Measurements from ENCODE around the gene SPPL2B. TPM values are rescaled to one million over a fixed set of nuclear protein-coding genes. Genes with fewer than 3 reads are reported as not detected.
"Not testable (repeated sequence)": the region's sequence is repeated elsewhere in the genome, so short reads cannot be mapped to it uniquely, and the experiment has no call there.

SPPL2B gene
- total RNA-seq, 1 donor from 2014 or later: 11.0 TPM

- peaks cover 15 to 25% (median 16%) of the 10 kb centered on the region in 3 donors for H3K36me3 ChIP-seq (ENCODE audit: control insufficient read depth in 3 of 3, insufficient read depth in 3 of 3, low read length in 3 of 3)
These were observed 14.3 kb downstream of the SPPL2B start for GRCh38 chr19:2342656-2343288.

DNA sequence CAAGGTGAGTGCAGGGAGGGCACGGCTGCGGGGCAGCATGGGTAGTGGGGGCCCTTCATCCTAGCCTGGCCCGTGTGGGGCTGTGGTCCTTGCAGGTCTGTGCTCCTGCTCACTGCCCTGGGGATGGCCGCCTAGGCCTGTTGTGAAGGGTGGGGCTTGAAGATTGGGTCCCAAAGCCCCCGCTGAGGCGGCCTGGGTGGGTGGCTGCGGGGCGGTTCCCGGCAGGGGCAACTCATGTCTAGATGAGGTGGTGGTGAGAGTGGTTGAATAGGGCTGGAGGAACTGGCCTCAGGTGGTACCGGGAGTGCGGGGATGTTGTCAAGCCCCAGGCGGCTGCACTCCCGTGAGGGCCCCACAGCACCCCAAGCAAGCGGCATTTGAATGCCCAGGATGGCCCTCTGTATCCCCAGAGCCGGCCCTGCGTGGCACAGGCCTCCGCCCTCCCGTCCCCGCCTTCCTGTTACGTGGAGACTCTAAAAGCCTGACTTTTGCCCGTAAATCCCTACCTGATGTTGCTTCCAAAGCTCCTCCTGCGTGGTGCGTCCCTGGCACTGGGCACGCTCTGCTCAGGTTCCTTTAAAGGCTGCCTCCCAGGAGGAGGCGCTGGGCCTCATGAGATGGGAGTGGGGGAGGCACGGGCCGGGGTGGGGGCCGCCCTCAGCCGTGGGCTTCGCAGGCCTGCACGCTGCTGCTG is 15.0 kb downstream of the SPPL2B start:
- H3K9ac ChIP-seq (ENCODE audit: low read depth in 1 of 3, low read length in 3 of 3): no peak overlapping the region
- H3K9me3 ChIP-seq (ENCODE audit: control insufficient read depth in 3 of 3, low read length in 3 of 3): no peaks in the 10 kb centered on the region
- H3K27me3 ChIP-seq (ENCODE audit: control insufficient read depth in 3 of 3, insufficient read depth in 3 of 3, low read length in 3 of 3): no peaks in the 10 kb centered on the region
- no peaks in the 10 kb centered on the region for H3K4me1 ChIP-seq (ENCODE audit: control insufficient read depth in 3 of 3, insufficient read depth in 3 of 3, low read length in 3 of 3)
- no peak overlapping the region for H3K4me3 ChIP-seq (ENCODE audit: low read length in 3 of 3)
- no peak overlapping the region for H3K27ac ChIP-seq (ENCODE audit: low read depth, low read length)
- H3K36me3 ChIP-seq (ENCODE audit: control insufficient read depth in 3 of 3, insufficient read depth in 3 of 3, low read length in 3 of 3): peaks cover 17 to 23% (median 18%) of the 10 kb centered on the region in 3 donors

More at GRCh38 chr19:2342656-2343288, 14.3 kb downstream of the SPPL2B start:
- no peak overlapping the region for H3K9ac ChIP-seq (ENCODE audit: low read depth in 1 of 3, low read length in 3 of 3)
- no peak overlapping the region for H3K4me3 ChIP-seq (ENCODE audit: low read length in 3 of 3)
- H3K9me3 ChIP-seq (ENCODE audit: control insufficient read depth in 3 of 3, low read length in 3 of 3): no peaks in the 10 kb centered on the region
- H3K4me1 ChIP-seq (ENCODE audit: control insufficient read depth in 3 of 3, insufficient read depth in 3 of 3, low read length in 3 of 3): no peaks in the 10 kb centered on the region
- no peaks in the 10 kb centered on the region for H3K27me3 ChIP-seq (ENCODE audit: control insufficient read depth in 3 of 3, insufficient read depth in 3 of 3, low read length in 3 of 3)
- no peak overlapping the region for H3K27ac ChIP-seq (ENCODE audit: low read depth, low read length)

- H3K4me1 ChIP-seq (ENCODE audit: control insufficient read depth in 3 of 3, insufficient read depth in 3 of 3, low read length in 3 of 3): no peaks in the 10 kb centered on the region
- no peak overlapping the region for H3K4me3 ChIP-seq (ENCODE audit: low read length in 3 of 3)
- H3K9me3 ChIP-seq (ENCODE audit: control insufficient read depth in 3 of 3, low read length in 3 of 3): no peaks in the 10 kb centered on the region
- H3K27me3 ChIP-seq (ENCODE audit: control insufficient read depth in 3 of 3, insufficient read depth in 3 of 3, low read length in 3 of 3): no peaks in the 10 kb centered on the region
- no peak overlapping the region for H3K9ac ChIP-seq (ENCODE audit: low read depth in 1 of 3, low read length in 3 of 3)
- no peak overlapping the region for H3K27ac ChIP-seq (ENCODE audit: low read depth, low read length)
- H3K36me3 ChIP-seq (ENCODE audit: control insufficient read depth in 3 of 3, insufficient read depth in 3 of 3, low read length in 3 of 3): peaks cover 19 to 23% (median 21%) of the 10 kb centered on the region in 3 donors
These were observed 15.9 kb downstream of the SPPL2B start for GRCh38 chr19:2344381-2344870.

DNA sequence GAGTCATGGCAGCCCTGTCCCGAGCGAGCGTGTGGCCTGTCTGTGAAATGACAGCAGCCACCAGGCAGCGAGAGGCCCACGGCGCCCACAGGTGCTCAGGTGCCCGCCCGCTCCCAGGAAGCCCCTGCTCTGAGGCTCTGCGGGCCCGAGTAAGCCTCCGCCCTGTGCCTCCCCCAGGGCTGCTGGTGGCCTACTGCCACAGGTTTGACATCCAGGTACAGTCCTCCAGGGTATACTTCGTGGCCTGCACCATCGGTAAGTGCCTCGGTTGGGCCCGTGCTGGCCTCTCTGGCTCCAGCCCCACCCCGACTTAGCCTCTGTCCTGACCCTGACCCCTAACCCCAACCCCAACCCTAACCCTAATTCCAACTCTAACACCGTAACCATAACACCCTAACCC is 16.6 kb downstream of the SPPL2B start:
- H3K27me3 ChIP-seq (ENCODE audit: control insufficient read depth in 3 of 3, insufficient read depth in 3 of 3, low read length in 3 of 3): no peaks in the 10 kb centered on the region
- H3K4me1 ChIP-seq (ENCODE audit: control insufficient read depth in 3 of 3, insufficient read depth in 3 of 3, low read length in 3 of 3): no peaks in the 10 kb centered on the region
- H3K27ac ChIP-seq (ENCODE audit: low read depth, low read length): no peak overlapping the region
- peaks cover 20 to 30% (median 24%) of the 10 kb centered on the region in 3 donors for H3K36me3 ChIP-seq (ENCODE audit: control insufficient read depth in 3 of 3, insufficient read depth in 3 of 3, low read length in 3 of 3)
- no peak overlapping the region for H3K9ac ChIP-seq (ENCODE audit: low read depth in 1 of 3, low read length in 3 of 3)
- no peaks in the 10 kb centered on the region for H3K9me3 ChIP-seq (ENCODE audit: control insufficient read depth in 3 of 3, low read length in 3 of 3)
- H3K4me3 ChIP-seq (ENCODE audit: low read length in 3 of 3): no peak overlapping the region

DNA sequence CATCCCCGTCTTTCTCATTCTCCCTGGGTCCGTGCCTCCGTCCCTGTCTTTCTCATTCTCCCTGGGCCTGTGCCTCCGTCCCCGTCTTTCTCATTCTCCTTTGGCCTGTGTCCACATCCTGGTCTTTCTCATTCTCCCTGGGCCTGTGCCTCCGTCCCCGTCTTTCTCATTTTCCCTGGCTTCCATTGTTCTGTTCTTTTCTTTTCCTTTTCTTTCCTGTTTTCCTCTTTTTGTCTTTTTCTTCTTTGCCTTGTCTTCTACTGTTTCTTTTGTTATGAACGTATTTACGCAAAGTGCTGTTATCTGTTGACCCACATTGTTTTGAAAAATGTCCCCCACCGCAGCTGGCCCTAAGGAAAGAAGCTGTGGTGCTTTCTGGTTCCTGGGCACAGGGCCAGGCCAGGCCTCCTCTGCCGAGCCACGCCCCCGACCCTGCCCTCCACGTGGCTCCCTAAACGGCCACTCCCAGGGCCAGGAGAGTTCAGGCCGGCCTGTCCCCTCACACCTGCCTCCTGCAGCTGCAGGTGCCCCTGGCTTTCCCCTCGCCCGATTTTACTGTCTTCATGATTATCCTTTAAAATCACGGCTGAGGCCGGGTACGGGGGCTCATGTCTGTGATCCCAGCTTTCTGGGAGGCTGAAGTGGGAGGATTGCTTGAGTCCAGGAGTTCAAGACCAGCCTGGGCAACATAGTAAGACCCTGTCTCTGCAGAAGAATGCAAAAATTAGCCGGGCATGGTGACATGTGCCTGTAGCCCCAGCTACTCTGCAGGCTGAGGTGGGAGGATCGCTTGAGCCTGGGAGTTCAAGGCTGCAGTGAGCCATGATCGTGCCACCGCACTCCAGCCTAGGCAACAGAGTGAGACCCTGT is 17.5 kb downstream of the SPPL2B start:
- Histone ChIP-seq H3K9me3 (ENCODE audit: control insufficient read depth in 3 of 3, low read length in 3 of 3) (no peaks in the 10 kb centered on the region), H3K4me3 (ENCODE audit: low read length in 3 of 3) (no peak overlapping the region), H3K27ac (ENCODE audit: low read depth, low read length) (no peak overlapping the region), H3K4me1 (ENCODE audit: control insufficient read depth in 3 of 3, insufficient read depth in 3 of 3, low read length in 3 of 3) (no peaks in the 10 kb centered on the region), H3K9ac (ENCODE audit: low read depth in 1 of 3, low read length in 3 of 3) (no peak overlapping the region), H3K27me3 (ENCODE audit: control insufficient read depth in 3 of 3, insufficient read depth in 3 of 3, low read length in 3 of 3) (no peaks in the 10 kb centered on the region), H3K36me3 (ENCODE audit: control insufficient read depth in 3 of 3, insufficient read depth in 3 of 3, low read length in 3 of 3) (peaks cover 25 to 39% (median 31%) of the 10 kb centered on the region in 3 donors)

DNA sequence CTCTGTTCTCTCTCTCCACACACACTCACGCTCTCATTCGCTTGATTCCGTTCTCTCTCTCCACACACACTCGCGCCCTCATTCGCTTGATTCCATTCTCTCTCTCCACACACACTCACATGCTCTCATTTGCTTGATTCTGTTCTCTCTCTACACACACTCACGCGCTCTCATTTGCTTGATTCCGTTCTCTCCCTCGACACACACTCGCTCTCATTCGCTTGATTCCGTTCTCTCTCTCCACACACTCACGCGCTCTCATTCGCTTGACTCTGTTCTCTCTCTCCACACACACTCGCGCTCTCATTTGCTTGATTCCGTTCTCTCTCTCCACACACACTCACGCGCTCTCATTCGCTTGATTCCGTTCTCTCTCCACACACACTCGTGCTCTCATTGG is 21.3 kb downstream of the SPPL2B start:
- not testable (repeated sequence) for H3K4me3 ChIP-seq (ENCODE audit: low read length in 3 of 3); H3K9me3 ChIP-seq (ENCODE audit: control insufficient read depth in 3 of 3, low read length in 3 of 3); H3K27me3 ChIP-seq (ENCODE audit: control insufficient read depth in 3 of 3, insufficient read depth in 3 of 3, low read length in 3 of 3); H3K9ac ChIP-seq (ENCODE audit: low read depth in 1 of 3, low read length in 3 of 3); H3K4me1 ChIP-seq (ENCODE audit: control insufficient read depth in 3 of 3, insufficient read depth in 3 of 3, low read length in 3 of 3); H3K27ac ChIP-seq (ENCODE audit: low read depth, low read length)
- peaks cover 31 to 38% (median 34%) of the 10 kb centered on the region in 3 donors for H3K36me3 ChIP-seq (ENCODE audit: control insufficient read depth in 3 of 3, insufficient read depth in 3 of 3, low read length in 3 of 3)

- Histone ChIP-seq H3K4me1 (ENCODE audit: control insufficient read depth in 3 of 3, insufficient read depth in 3 of 3, low read length in 3 of 3) (peaks cover 0 to 4% (median 0%) of the 10 kb centered on the region in 3 donors), H3K36me3 (ENCODE audit: control insufficient read depth in 3 of 3, insufficient read depth in 3 of 3, low read length in 3 of 3) (peaks cover 29 to 38% (median 33%) of the 10 kb centered on the region in 3 donors), H3K9ac (ENCODE audit: low read depth in 1 of 3, low read length in 3 of 3) (no peak overlapping the region), H3K9me3 (ENCODE audit: control insufficient read depth in 3 of 3, low read length in 3 of 3) (no peaks in the 10 kb centered on the region), H3K27ac (ENCODE audit: low read depth, low read length) (no peak overlapping the region), H3K27me3 (ENCODE audit: control insufficient read depth in 3 of 3, insufficient read depth in 3 of 3, low read length in 3 of 3) (no peaks in the 10 kb centered on the region), H3K4me3 (ENCODE audit: low read length in 3 of 3) (no peak overlapping the region)
These were observed 22.2 kb downstream of the SPPL2B start for GRCh38 chr19:2350656-2351055.

GRCh38 chr19:2351591-2351990 is 23.1 kb downstream of the SPPL2B start:
- Histone ChIP-seq H3K4me1 (ENCODE audit: control insufficient read depth in 3 of 3, insufficient read depth in 3 of 3, low read length in 3 of 3) (peaks cover 2 to 12% (median 3%) of the 10 kb centered on the region in 3 donors), H3K9ac (ENCODE audit: low read depth in 1 of 3, low read length in 3 of 3) (no peak overlapping the region), H3K36me3 (ENCODE audit: control insufficient read depth in 3 of 3, insufficient read depth in 3 of 3, low read length in 3 of 3) (peaks cover 29 to 38% (median 31%) of the 10 kb centered on the region in 3 donors), H3K27ac (ENCODE audit: low read depth, low read length) (no peak overlapping the region), H3K27me3 (ENCODE audit: control insufficient read depth in 3 of 3, insufficient read depth in 3 of 3, low read length in 3 of 3) (no peaks in the 10 kb centered on the region), H3K4me3 (ENCODE audit: low read length in 3 of 3) (no peak overlapping the region), H3K9me3 (ENCODE audit: control insufficient read depth in 3 of 3, low read length in 3 of 3) (no peaks in the 10 kb centered on the region)

DNA sequence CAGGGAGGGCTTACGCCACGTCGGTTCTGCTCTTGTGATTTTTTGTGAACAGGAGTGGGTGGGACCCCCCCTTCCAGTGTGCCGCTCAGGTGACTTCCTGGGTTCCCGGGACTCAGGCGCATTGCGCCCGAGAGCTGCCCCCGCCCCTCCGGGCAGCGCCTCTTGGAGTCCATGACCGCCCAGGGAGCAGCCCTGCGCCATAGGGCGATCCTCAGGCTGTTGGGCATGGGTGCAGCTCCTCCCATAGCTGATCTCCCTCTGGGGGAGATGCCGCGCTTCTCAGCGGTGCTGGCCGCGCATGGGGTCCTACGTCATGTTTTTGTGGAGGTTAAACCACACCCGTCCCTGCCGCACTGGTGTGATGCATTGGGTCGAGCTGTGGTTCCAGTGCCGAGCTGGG is 23.6 kb downstream of the SPPL2B start:
- Histone ChIP-seq H3K4me1 (ENCODE audit: control insufficient read depth in 3 of 3, insufficient read depth in 3 of 3, low read length in 3 of 3) (peaks cover 2 to 12% (median 3%) of the 10 kb centered on the region in 3 donors), H3K4me3 (ENCODE audit: low read length in 3 of 3) (no peak overlapping the region), H3K9ac (ENCODE audit: low read depth in 1 of 3, low read length in 3 of 3) (no peak overlapping the region), H3K27ac (ENCODE audit: low read depth, low read length) (no peak overlapping the region), H3K9me3 (ENCODE audit: control insufficient read depth in 3 of 3, low read length in 3 of 3) (no peaks in the 10 kb centered on the region), H3K36me3 (ENCODE audit: control insufficient read depth in 3 of 3, insufficient read depth in 3 of 3, low read length in 3 of 3) (peaks cover 27 to 38% (median 29%) of the 10 kb centered on the region in 3 donors), H3K27me3 (ENCODE audit: control insufficient read depth in 3 of 3, insufficient read depth in 3 of 3, low read length in 3 of 3) (no peaks in the 10 kb centered on the region)
